GM13977 (cell line): Measurements from ENCODE around the gene STEAP2.

Source experiments
- DNase-seq: peaks from one replicate; pipeline ENCODE4 v3.0.0; 2012; ENCODE audit warnings: low spot score
- CTCF ChIP-seq: IDR thresholded peaks from 2 replicates; pipeline ENCODE4 v1.5.1; 2012; ENCODE audit warnings: mild to moderate bottlenecking, control low read depth; ENCODE audit not compliant: insufficient read depth; ENCODE audit errors: extremely low read depth, missing control alignments
- in situ Hi-C: fragments of 300-500 bp; cut with MboI; formaldehyde crosslinking; loops from one replicate; pipeline ENCODE4 v1.12.0; 2022; ENCODE audit warnings: low sequenced_read_pairs, low pct_unique_long_range_greater_than_20kb, mixed read lengths, inconsistent platforms; ENCODE audit not compliant: unreplicated experiment

The STEAP2 gene

GRCh38 chr7:90172121-90172520 lies 39.4 kb upstream of the STEAP2 start:
- no peak for TF ChIP-seq CTCF
- in situ Hi-C loops, result loop anchor here (25.0 kb wide), 2 partner anchors 90 to 265 kb away; no protein-coding TSS in a partner anchor
- no peak for DNase-seq

- TF ChIP-seq CTCF, result no peak
- in situ Hi-C loops, result loop anchor here (25.0 kb wide), 2 partner anchors 90 to 265 kb away; no protein-coding TSS in a partner anchor
- DNase-seq, result no peak
These were observed 38.9 kb upstream of the STEAP2 start for GRCh38 chr7:90172624-90173023.

GRCh38 chr7:90173127-90173844 lies 38.3 kb upstream of the STEAP2 start:
- in situ Hi-C loops, result loop anchor here (25.0 kb wide), 2 partner anchors 89 to 264 kb away; no protein-coding TSS in a partner anchor
- no peak for TF ChIP-seq CTCF
- DNase-seq, result no peak

GRCh38 chr7:90175667-90176066 lies 35.9 kb upstream of the STEAP2 start:
- TF ChIP-seq CTCF, result no peak
- in situ Hi-C loops, result no loop called here
- DNase-seq, result no peak

- TF ChIP-seq CTCF, result no peak
- DNase-seq, result no peak
- in situ Hi-C loops, result no loop called here
These were observed 35.3 kb upstream of the STEAP2 start for GRCh38 chr7:90176195-90176594.

DNA sequence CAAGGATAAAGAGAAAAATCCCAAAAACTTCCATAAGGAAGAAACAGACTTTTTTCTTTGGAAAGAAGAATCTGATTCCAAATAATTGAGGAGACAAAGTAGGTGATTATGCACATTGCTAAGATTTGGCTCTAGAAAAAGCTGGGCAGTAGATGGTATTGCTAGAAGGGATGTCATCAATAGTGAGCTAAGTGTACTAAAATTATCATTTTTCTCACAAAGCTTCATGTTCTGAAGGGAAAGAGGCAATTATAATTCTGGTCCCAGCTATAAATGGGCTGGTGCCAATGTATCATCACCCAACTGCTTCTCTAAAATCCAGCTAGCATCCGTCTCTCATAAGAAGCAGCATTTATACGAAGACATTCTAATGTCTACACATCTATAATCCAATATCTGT lies 33.4 kb upstream of the STEAP2 start:
- no peak for TF ChIP-seq CTCF
- DNase-seq, result no peak
- in situ Hi-C loops, result no loop called here
